ENCODE results near the gene PSME2. TPM values are rescaled to one million over a fixed set of nuclear protein-coding genes. Genes with fewer than 3 reads are reported as not detected.

The PSME2 gene
- total and polyA plus RNA-seq, 12 donors = 107 to 752 (median 243) TPM

- Histone ChIP-seq H3K4me3 (no peak overlapping the region), H3K36me3 (replicated peaks in 1 of 2) (peaks cover 0 to 10% of the 10 kb centered on the region in 2 donors), H3K27me3 (no peaks in the 10 kb centered on the region), H3K9me3 (replicated peaks in 1 of 3) (no peaks in the 10 kb centered on the region), H3K4me1 (replicated peaks in 1 of 2) (peaks cover 18 to 24% of the 10 kb centered on the region in 2 donors), H3K27ac (peak overlapping the region in 1 of 5 donors; percentile 45)
- intact Hi-C loops (cut with DNase I) = no loop called here
- DNase-seq = no peak
- WGBS, 4 donors = 66 to 86% (median 79%) methylated on average over 2 of the region's 2 CpGs
- TF ChIP-seq POLR2A (IDR thresholded peaks at IDR 0.05) (no peak), CTCF (IDR thresholded peaks at IDR 0.05) (no peak)
Observed at GRCh38 chr14:24127673-24128072, 18.7 kb downstream of the PSME2 start.

- TF ChIP-seq POLR2A (IDR thresholded peaks at IDR 0.05) (no peak), CTCF (IDR thresholded peaks at IDR 0.05) (no peak)
- Histone ChIP-seq H3K36me3 (replicated peaks in 1 of 2) (peaks cover 0 to 18% of the 10 kb centered on the region in 2 donors), H3K27me3 (no peaks in the 10 kb centered on the region), H3K9me3 (replicated peaks in 1 of 3) (no peaks in the 10 kb centered on the region), H3K4me3 (no peak overlapping the region), H3K27ac (no peak overlapping the region), H3K4me1 (replicated peaks in 1 of 2) (peaks cover 16 to 21% of the 10 kb centered on the region in 2 donors)
- intact Hi-C loops (cut with DNase I) = no loop called here
- no peak for DNase-seq
Observed at GRCh38 chr14:24126939-24127338, 19.5 kb downstream of the PSME2 start.

GRCh38 chr14:24123424-24124417 lies 22.7 kb downstream of the PSME2 start:
- Histone ChIP-seq H3K27ac (no peak overlapping the region), H3K4me3 (no peak overlapping the region), H3K4me1 (replicated peaks in 1 of 2) (peaks cover 0 to 4% of the 10 kb centered on the region in 2 donors), H3K9me3 (replicated peaks in 1 of 3) (no peaks in the 10 kb centered on the region), H3K27me3 (no peaks in the 10 kb centered on the region), H3K36me3 (replicated peaks in 1 of 2) (peaks cover 0 to 50% of the 10 kb centered on the region in 2 donors)
- intact Hi-C loops (cut with DNase I) = no loop called here
- DNase-seq = no peak
- 80 to 91% (median 88%) methylated on average over 8 to 9 of the region's 9 CpGs for WGBS, 4 donors
- TF ChIP-seq POLR2A (IDR thresholded peaks at IDR 0.05) (no peak), CTCF (IDR thresholded peaks at IDR 0.05) (no peak)

- peaks cover 0 to 1% of the 10 kb centered on the region in 2 donors for H3K4me1 ChIP-seq (replicated peaks in 1 of 2)
- no peak overlapping the region for H3K27ac ChIP-seq
- peaks cover 0 to 58% of the 10 kb centered on the region in 2 donors for H3K36me3 ChIP-seq (replicated peaks in 1 of 2)
- no peaks in the 10 kb centered on the region for H3K27me3 ChIP-seq
- TF ChIP-seq CTCF (IDR thresholded peaks at IDR 0.05) (no peak), POLR2A (IDR thresholded peaks at IDR 0.05) (no peak)
- intact Hi-C loops (cut with DNase I) = no loop called here
- H3K9me3 ChIP-seq (replicated peaks in 1 of 3) = no peaks in the 10 kb centered on the region
- no peak for DNase-seq
- WGBS, 4 donors = 90 to 93% (median 91%) methylated on average over 6 to 8 of the region's 8 CpGs
- H3K4me3 ChIP-seq = no peak overlapping the region
Observed at GRCh38 chr14:24122898-24123297, 23.5 kb downstream of the PSME2 start.
